ENCODE measurements around the gene RRP9. TPM values are rescaled to one million over a fixed set of nuclear protein-coding genes. Genes with fewer than 3 reads are reported as not detected.

The RRP9 gene
- total and polyA plus RNA-seq, 4 donors: 8.2 to 47.6 (median 33.5) TPM

DNA sequence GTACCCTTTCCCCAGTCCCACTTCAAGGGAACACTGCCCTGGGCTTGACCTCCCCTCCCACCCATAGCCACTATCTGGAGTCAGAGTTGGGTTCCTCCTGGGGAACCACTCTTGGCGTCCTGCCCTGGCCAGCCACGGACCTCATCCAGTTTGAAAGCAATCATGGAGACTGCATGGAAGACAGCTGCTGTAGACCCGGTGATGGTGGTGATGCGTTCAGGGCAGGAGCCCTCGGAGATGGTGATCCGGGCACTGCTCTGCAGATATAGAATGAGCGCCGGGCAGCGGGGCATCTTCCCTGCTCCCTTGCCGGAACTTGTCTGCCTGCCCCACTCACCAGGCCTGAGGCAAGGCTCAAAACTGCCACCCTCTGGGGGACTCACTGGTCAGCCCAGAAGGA lies 18.7 kb upstream of the RRP9 start:
- WGBS, 2 donors: 92 to 93% methylated on average over 10 of the region's 10 CpGs
- H3K4me3 ChIP-seq: no peak overlapping the region
- no peak for ATAC-seq (ENCODE audit: insufficient read depth, low FRiP score)
- H3K9ac ChIP-seq (ENCODE audit: insufficient read depth in 1 of 2, low read length in 2 of 2): no peak overlapping the region
- H3K9me3 ChIP-seq (ENCODE audit: control insufficient read depth in 4 of 4, insufficient read depth in 3 of 4, low read length in 3 of 4): no peaks in the 10 kb centered on the region
- no peak for DNase-seq
- peaks cover 0 to 13% (median 3%) of the 10 kb centered on the region in 4 donors for H3K36me3 ChIP-seq (ENCODE audit: control insufficient read depth in 4 of 4, insufficient read depth in 4 of 4, low read length in 4 of 4)
- peaks cover 0 to 28% (median 4%) of the 10 kb centered on the region in 5 donors for H3K4me1 ChIP-seq (ENCODE audit: control insufficient read depth in 5 of 5, insufficient read depth in 5 of 5, low read length in 5 of 5)
- TF ChIP-seq, protein P1, sequence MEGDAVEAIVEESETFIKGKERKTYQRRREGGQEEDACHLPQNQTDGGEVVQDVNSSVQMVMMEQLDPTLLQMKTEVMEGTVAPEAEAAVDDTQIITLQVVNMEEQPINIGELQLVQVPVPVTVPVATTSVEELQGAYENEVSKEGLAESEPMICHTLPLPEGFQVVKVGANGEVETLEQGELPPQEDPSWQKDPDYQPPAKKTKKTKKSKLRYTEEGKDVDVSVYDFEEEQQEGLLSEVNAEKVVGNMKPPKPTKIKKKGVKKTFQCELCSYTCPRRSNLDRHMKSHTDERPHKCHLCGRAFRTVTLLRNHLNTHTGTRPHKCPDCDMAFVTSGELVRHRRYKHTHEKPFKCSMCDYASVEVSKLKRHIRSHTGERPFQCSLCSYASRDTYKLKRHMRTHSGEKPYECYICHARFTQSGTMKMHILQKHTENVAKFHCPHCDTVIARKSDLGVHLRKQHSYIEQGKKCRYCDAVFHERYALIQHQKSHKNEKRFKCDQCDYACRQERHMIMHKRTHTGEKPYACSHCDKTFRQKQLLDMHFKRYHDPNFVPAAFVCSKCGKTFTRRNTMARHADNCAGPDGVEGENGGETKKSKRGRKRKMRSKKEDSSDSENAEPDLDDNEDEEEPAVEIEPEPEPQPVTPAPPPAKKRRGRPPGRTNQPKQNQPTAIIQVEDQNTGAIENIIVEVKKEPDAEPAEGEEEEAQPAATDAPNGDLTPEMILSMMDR (IDR thresholded peaks at IDR 0.05; ENCODE audit: control extremely low read depth, extremely low read depth): no peak
- no peak overlapping the region for H3K27ac ChIP-seq (ENCODE audit: low read depth in 1 of 2, low read length in 1 of 2)
- no peaks in the 10 kb centered on the region for H3K27me3 ChIP-seq (ENCODE audit: control insufficient read depth in 3 of 3, insufficient read depth in 3 of 3, low read length in 2 of 3)

DNA sequence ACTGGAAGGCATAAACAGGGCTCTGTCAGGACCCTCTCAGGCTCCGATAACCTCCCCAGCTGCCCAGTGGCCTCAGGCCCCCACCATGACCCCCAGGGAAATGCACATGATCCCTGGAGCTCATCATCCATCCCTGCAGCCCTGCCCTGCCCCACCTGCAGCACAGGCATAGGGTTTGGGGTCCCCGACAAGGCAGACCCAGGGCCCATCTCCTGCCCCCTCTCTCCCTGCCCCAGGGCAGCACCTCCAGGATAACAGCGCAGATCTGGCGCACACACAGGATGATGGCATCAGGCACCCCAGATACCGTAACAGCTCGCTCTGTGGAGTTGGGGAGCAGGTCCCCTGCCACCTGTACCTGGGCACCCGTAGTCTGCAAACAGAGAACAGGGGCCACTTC lies 17.9 kb upstream of the RRP9 start:
- H3K4me3 ChIP-seq: no peak overlapping the region
- TF ChIP-seq, protein P1 (IDR thresholded peaks at IDR 0.05; ENCODE audit: control extremely low read depth, extremely low read depth): no peak
- H3K9me3 ChIP-seq (ENCODE audit: control insufficient read depth in 4 of 4, insufficient read depth in 3 of 4, low read length in 3 of 4): no peaks in the 10 kb centered on the region
- peaks cover 0 to 13% (median 3%) of the 10 kb centered on the region in 4 donors for H3K36me3 ChIP-seq (ENCODE audit: control insufficient read depth in 4 of 4, insufficient read depth in 4 of 4, low read length in 4 of 4)
- peaks cover 0 to 26% (median 4%) of the 10 kb centered on the region in 5 donors for H3K4me1 ChIP-seq (ENCODE audit: control insufficient read depth in 5 of 5, insufficient read depth in 5 of 5, low read length in 5 of 5)
- DNase-seq (no peak), ATAC-seq (ENCODE audit: insufficient read depth, low FRiP score) (no peak)
- H3K27ac ChIP-seq (ENCODE audit: low read depth in 1 of 2, low read length in 1 of 2): no peak overlapping the region
- peaks cover 0 to 5% (median 0%) of the 10 kb centered on the region in 3 donors for H3K27me3 ChIP-seq (ENCODE audit: control insufficient read depth in 3 of 3, insufficient read depth in 3 of 3, low read length in 2 of 3)
- H3K9ac ChIP-seq (ENCODE audit: insufficient read depth in 1 of 2, low read length in 2 of 2): no peak overlapping the region
- 96 to 98% methylated on average over 7 of the region's 7 CpGs for WGBS, 2 donors

DNA sequence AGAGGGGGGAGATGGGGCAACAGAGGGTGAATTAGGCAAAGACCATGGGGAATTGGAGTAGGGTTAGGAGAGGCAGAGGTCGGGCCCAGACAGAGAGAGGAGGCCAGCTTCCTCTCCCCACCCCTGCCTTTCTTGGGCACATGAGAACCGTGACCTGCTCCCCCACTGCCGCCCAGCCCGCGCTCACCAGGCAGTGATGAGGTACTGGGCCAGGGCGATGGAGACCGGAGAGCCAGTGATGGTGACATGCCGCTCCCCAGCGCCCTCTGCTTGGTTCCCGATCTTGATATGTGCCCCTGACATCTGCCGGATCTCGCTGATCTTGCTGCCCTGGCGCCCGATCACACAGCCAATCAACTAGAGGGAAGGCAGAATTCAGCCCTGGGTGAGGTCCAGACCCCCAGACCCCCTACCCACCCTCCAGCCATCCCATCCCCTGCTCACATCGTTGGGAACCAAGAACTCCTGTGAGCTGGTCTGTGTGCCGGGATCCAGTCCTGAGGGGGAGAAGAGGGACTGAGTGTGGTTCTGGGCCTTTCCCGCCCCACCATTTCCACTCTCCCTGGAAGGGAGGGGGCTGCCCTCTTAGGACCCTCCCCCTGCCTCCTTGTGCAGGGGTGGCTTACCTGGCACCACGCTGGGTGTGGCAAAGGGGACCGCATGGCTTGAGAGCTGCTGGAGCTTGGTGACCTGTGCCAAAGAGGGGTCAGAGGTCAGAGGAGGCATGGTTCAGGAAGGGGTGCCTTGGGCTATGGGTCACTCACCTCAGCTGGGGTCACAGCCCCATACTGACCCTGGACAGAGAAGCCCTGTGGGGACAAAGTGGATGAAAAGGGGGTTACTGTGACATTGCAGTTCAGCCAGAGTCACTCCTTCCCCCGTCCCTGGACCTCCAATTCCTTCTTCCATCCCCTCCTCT lies 17.2 kb upstream of the RRP9 start:
- H3K9me3 ChIP-seq (ENCODE audit: control insufficient read depth in 4 of 4, insufficient read depth in 3 of 4, low read length in 3 of 4): no peaks in the 10 kb centered on the region
- DNase-seq (no peak), ATAC-seq (ENCODE audit: insufficient read depth, low FRiP score) (no peak)
- TF ChIP-seq, protein P1 (IDR thresholded peaks at IDR 0.05; ENCODE audit: control extremely low read depth, extremely low read depth): no peak
- no peak overlapping the region for H3K9ac ChIP-seq (ENCODE audit: insufficient read depth in 1 of 2, low read length in 2 of 2)
- no peak overlapping the region for H3K27ac ChIP-seq (ENCODE audit: low read depth in 1 of 2, low read length in 1 of 2)
- peaks cover 0 to 18% (median 4%) of the 10 kb centered on the region in 5 donors for H3K4me1 ChIP-seq (ENCODE audit: control insufficient read depth in 5 of 5, insufficient read depth in 5 of 5, low read length in 5 of 5)
- H3K4me3 ChIP-seq: no peak overlapping the region
- H3K36me3 ChIP-seq (ENCODE audit: control insufficient read depth in 4 of 4, insufficient read depth in 4 of 4, low read length in 4 of 4): peaks cover 0 to 13% (median 3%) of the 10 kb centered on the region in 4 donors
- WGBS, 2 donors: 93 to 98% methylated on average over 20 of the region's 20 CpGs
- peaks cover 0 to 6% (median 0%) of the 10 kb centered on the region in 3 donors for H3K27me3 ChIP-seq (ENCODE audit: control insufficient read depth in 3 of 3, insufficient read depth in 3 of 3, low read length in 2 of 3)
